Heart right ventricle (tissue), 16 donors: ENCODE measurements around the gene KCNH3. TPM values are rescaled to one million over a fixed set of nuclear protein-coding genes. Genes with fewer than 3 reads are reported as not detected.
A peak's percentile ranks its signal among the peaks of the same experiment; 100 is the strongest.

Experiments
- ATAC-seq, 8 donors: fragments of 200-7000 bp; cut with Tn5 transposase; one replicate each; pipeline ENCODE4 v1.9.1; 2020; ENCODE audit warnings: mild to moderate bottlenecking in 8 of 8, moderate library complexity in 8 of 8, moderate number of reproducible peaks in 1 of 8
- DNase-seq, 2 donors: peaks; one replicate each; pipeline ENCODE4 v3.0.0-alpha.2; 2020
- H3K27ac ChIP-seq, 10 donors: fragments of 200-600 bp; sonication (generic) in 2 of 10; one replicate each; pipeline versions ENCODE4 v1.5.0 to v1.8.0; 2020 to 2022; ENCODE audit warnings: mild to moderate bottlenecking in 3 of 10
- H3K27me3 ChIP-seq, 7 donors: fragments of 200-600 bp; one replicate each; pipeline ENCODE4 v1.8.0; 2021 to 2022; ENCODE audit warnings: mild to moderate bottlenecking in 2 of 7
- H3K36me3 ChIP-seq, 9 donors: fragments of 200-600 bp; sonication (generic) in 1 of 9; one replicate each; pipeline versions ENCODE4 v1.5.0 to v1.8.0; 2020 to 2022; ENCODE audit warnings: mild to moderate bottlenecking in 2 of 9
- H3K4me1 ChIP-seq, 9 donors: fragments of 200-600 bp; sonication (generic) in 1 of 9; one replicate each; pipeline versions ENCODE4 v1.5.0 to v1.8.0; 2020 to 2022; ENCODE audit warnings: mild to moderate bottlenecking in 4 of 9
- H3K4me3 ChIP-seq, 10 donors: fragments of 200-600 bp; sonication (generic) in 2 of 10; one replicate each; pipeline versions ENCODE4 v1.5.0 to v1.8.0; 2020 to 2022; ENCODE audit warnings: mild to moderate bottlenecking in 7 of 10, moderate library complexity in 2 of 10
- H3K9me3 ChIP-seq, 11 donors: fragments of 200-600 bp in 10 of 11; sonication (generic) in 2 of 11; one replicate each; pipeline versions ENCODE4 v1.5.0 to v1.8.0; 2013 to 2022; ENCODE audit warnings: mild to moderate bottlenecking in 2 of 11, control low read depth in 1 of 11, moderate library complexity in 1 of 11
- CTCF ChIP-seq, 9 donors: fragments of 200-600 bp; sonication (generic) in 2 of 9; IDR thresholded peaks; one replicate each; pipeline versions ENCODE4 v1.5.0 to v1.8.0; 2021 to 2022; ENCODE audit warnings: antibody characterized with exemption in 9 of 9, mild to moderate bottlenecking in 5 of 9, moderate library complexity in 1 of 9
- WGBS, 2 donors: extraction: QIAGEN DNeasy Blood & Tissue Kit; methylation state at CpG; one replicate each; pipeline ENCODE4 v1.1.7; 2013; ENCODE audit warnings: inconsistent platforms in 1 of 2; 5-methylcytosine and 5-hydroxymethylcytosine counted together
- intact Hi-C, 10 donors: fragments of 100-400 bp; cut with DNase I; formaldehyde crosslinking; loops; one replicate each; pipeline versions ENCODE4 v1.11.1 to v1.14.2; 2022
- polyA plus RNA-seq, 2 donors: library from polyadenylated mRNA; stranded (reverse); fragments of 200-250 nt; gene quantifications; one replicate each; pipeline ENCODE4 v1.2.3, GENCODE V29; 2013
- total RNA-seq, 10 donors: library from RNA; stranded (reverse); fragmentation: NEBNext Ultra II Directional in 3 of 10; extraction: Animal tissue kit (Norgen Biotek cat#: 25700) in 3 of 10; gene quantifications; one replicate each; pipeline versions ENCODE4 v1.2.1 to v1.2.4, GENCODE V29; 2021 to 2023
- donor health status: Arrhythmogenic right ventricular cardiomyopathy.
- donor health status: ischemic (EF 13 %, LVEDD 7.1; RV severe dilation, severe dysfunction).
- donor health status: healthy with polysubstance abuse.
- donor health status: DM: no; HTN: yes; CAD: no.
- donor health status: DM: no; HTN: no; CAD: no.
- donor health status: ischemic (EF 25% LVEDD 6.9; RV normal size, moderate dysfunction).
- donor health status: ischemic (EF 25% LVEDD 5.7; RV mildly dilated, moderate dysfunction).
- donor health status: healthy.
- donor health status: DM: yes; HTN: yes; CAD: no.
- donor health status: Ischemic cardiomyopathy.
- donor health status: ischemic (EF 35%, LVEDD 5.7; RV mildly dilated, moderate dysfunction).
- donor health status: nonischemic (EF 11% LVEDD 7.7; RV severe dilation, severe dysfunction).
- donor health status: DM: yes; HTN: yes; CAD: no.
- donor health status: PGD.
- donor health status: ischemic (EF 29% LVEDD 5.4; RV normal size, mild dysfunction).
- donor health status: nonischemic (EF 23%, LVEDD 6.1; RV moderate dilation, normal function).

Gene KCNH3
- total and polyA plus RNA-seq, 12 donors = 0.16 to 2.0 (median 0.26) TPM

- DNase-seq (no peak), ATAC-seq (peak in 1 of 8 donors; percentile 22)
- peaks cover 0 to 10% (median 0%) of the 10 kb centered on the region in 11 donors for H3K9me3 ChIP-seq
- WGBS, 2 donors = 87 to 90% methylated on average over 7 of the region's 7 CpGs
- intact Hi-C loops = loop anchor here in 2 of 10 donors (10.0 kb wide), 3 partner anchors 53 to 233 kb away; partner anchors contain the start of genes KCNH3 (in 1 of the 2) and SPATS2 (in 1 of the 2)
- peaks cover under 1 to 41% (median 14%) of the 10 kb centered on the region in 9 donors for H3K4me1 ChIP-seq
- no peak for TF ChIP-seq CTCF (IDR thresholded peaks at IDR 0.05)
- peak overlapping the region in 2 of 10 donors; percentile 18 to 53 for H3K27ac ChIP-seq
- no peak overlapping the region for H3K4me3 ChIP-seq
- peaks cover 0 to 22% (median 0%) of the 10 kb centered on the region in 9 donors for H3K36me3 ChIP-seq
- no peaks in the 10 kb centered on the region for H3K27me3 ChIP-seq
These were observed 49.5 kb downstream of the KCNH3 start for GRCh38 chr12:49588281-49588680.

- Histone ChIP-seq H3K9me3 (peaks cover 0 to 10% (median 0%) of the 10 kb centered on the region in 11 donors), H3K4me3 (no peak overlapping the region), H3K4me1 (peaks cover 0 to 35% (median 11%) of the 10 kb centered on the region in 9 donors), H3K36me3 (peaks cover 0 to 22% (median 0%) of the 10 kb centered on the region in 9 donors), H3K27ac (peak overlapping the region in 2 of 10 donors; percentile 18 to 53), H3K27me3 (no peaks in the 10 kb centered on the region)
- ATAC-seq (peak in 3 of 8 donors; percentile 27 to 55 (median 39)), DNase-seq (peak in 1 of 2 donors; percentile 50)
- WGBS, 2 donors = 63 to 71% methylated on average over 4 of the region's 4 CpGs
- no peak for TF ChIP-seq CTCF (IDR thresholded peaks at IDR 0.05)
- intact Hi-C loops = loop anchor here in 2 of 10 donors (10.0 kb wide), 3 partner anchors 54 to 234 kb away; partner anchors contain the start of genes KCNH3 (in 1 of the 2) and SPATS2 (in 1 of the 2)
These were observed 50.1 kb downstream of the KCNH3 start for GRCh38 chr12:49588721-49589516.

GRCh38 chr12:49598527-49598926, 59.7 kb downstream of the KCNH3 start:
- ATAC-seq (no peak), DNase-seq (no peak)
- 85 to 86% methylated on average over 10 of the region's 10 CpGs for WGBS, 2 donors
- Histone ChIP-seq H3K27ac (no peak overlapping the region), H3K27me3 (no peaks in the 10 kb centered on the region), H3K4me1 (no peaks in the 10 kb centered on the region), H3K36me3 (peaks cover 0 to 6% (median 0%) of the 10 kb centered on the region in 9 donors), H3K9me3 (no peaks in the 10 kb centered on the region), H3K4me3 (no peak overlapping the region)
- no peak for TF ChIP-seq CTCF (IDR thresholded peaks at IDR 0.05)
- intact Hi-C loops = no loop called here

- intact Hi-C loops = no loop called here
These were observed 61.1 kb downstream of the KCNH3 start for GRCh38 chr12:49599961-49600360.

More at GRCh38 chr12:49599961-49600360, 61.1 kb downstream of the KCNH3 start:
- ATAC-seq (no peak), DNase-seq (no peak)
- Histone ChIP-seq H3K4me3 (no peak overlapping the region), H3K36me3 (peaks cover 0 to 6% (median 0%) of the 10 kb centered on the region in 9 donors), H3K4me1 (peaks cover 0 to 2% (median 0%) of the 10 kb centered on the region in 9 donors), H3K9me3 (no peaks in the 10 kb centered on the region), H3K27ac (no peak overlapping the region), H3K27me3 (no peaks in the 10 kb centered on the region)
- no peak for TF ChIP-seq CTCF (IDR thresholded peaks at IDR 0.05)
- WGBS, 2 donors = 95% methylated on average over 8 of the region's 8 CpGs
